ENCODE results near the gene TTLL11. TPM values are rescaled to one million over a fixed set of nuclear protein-coding genes. Genes with fewer than 3 reads are reported as not detected.
"Not testable (repeated sequence)": the region's sequence is repeated elsewhere in the genome, so short reads cannot be mapped to it uniquely, and the experiment has no call there.

Gene TTLL11
- total RNA-seq, 6 experiments from 2014 or later = 6.9 to 10.2 (median 8.3) TPM

DNA sequence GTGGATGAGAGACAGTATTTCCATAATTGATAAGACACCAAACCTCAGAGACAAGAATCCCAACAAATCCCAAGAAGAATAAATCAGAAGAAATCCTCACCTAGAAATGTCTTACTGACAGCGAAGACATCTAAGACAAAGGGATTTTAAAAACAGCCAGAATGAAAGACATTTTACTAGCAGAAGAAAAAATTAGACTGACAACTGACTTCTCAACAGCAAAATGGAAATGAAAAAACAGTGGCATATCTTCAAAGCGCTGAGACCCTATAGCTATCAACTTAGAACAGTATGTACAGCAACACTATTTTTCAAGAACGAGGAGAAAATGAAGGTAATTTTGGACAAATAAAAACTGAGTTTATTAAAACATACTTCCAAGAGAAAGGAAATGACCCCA is 16.3 kb downstream of the TTLL11 start:
- Mint-ChIP-seq H3K4me1 (ENCODE audit: low read depth) (peaks cover 26% of the 10 kb centered on the region), H3K27ac (no peak overlapping the region), H3K9me3 (peaks cover 21% of the 10 kb centered on the region; the same call in 1 of the 2 replicates), H3K27me3 (ENCODE audit: insufficient read depth) (no peaks in the 10 kb centered on the region), H3K36me3 (ENCODE audit: low read depth) (peaks cover 22% of the 10 kb centered on the region), H3K4me3 (no peak overlapping the region)
- no peak for DNase-seq
- TF ChIP-seq, protein P1, sequence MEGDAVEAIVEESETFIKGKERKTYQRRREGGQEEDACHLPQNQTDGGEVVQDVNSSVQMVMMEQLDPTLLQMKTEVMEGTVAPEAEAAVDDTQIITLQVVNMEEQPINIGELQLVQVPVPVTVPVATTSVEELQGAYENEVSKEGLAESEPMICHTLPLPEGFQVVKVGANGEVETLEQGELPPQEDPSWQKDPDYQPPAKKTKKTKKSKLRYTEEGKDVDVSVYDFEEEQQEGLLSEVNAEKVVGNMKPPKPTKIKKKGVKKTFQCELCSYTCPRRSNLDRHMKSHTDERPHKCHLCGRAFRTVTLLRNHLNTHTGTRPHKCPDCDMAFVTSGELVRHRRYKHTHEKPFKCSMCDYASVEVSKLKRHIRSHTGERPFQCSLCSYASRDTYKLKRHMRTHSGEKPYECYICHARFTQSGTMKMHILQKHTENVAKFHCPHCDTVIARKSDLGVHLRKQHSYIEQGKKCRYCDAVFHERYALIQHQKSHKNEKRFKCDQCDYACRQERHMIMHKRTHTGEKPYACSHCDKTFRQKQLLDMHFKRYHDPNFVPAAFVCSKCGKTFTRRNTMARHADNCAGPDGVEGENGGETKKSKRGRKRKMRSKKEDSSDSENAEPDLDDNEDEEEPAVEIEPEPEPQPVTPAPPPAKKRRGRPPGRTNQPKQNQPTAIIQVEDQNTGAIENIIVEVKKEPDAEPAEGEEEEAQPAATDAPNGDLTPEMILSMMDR (IDR thresholded peaks at IDR 0.05) = no peak

DNA sequence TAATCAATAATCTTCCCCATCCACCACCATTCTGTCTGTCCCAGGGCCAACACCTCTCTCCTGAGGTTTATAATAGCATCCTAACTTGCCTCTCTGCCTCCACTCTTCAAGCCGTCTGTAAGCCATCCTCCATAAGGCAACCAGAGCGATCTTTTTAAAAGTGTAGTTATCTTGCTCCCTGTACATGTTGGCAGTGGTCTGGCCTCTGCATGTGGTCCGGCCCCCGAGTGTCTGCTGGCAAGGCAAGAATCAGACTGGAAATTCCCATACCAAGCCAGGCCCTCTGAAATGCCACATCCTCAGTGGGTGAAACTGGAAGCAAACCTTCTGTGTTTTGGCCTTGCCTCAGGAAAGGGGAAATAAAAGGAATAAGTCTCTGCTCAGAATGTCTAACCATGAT is 17.0 kb downstream of the TTLL11 start:
- Mint-ChIP-seq H3K27ac (peak overlapping the region; percentile 48; the same call in 1 of the 2 replicates), H3K9me3 (peaks cover 21% of the 10 kb centered on the region; the same call in 1 of the 2 replicates), H3K36me3 (ENCODE audit: low read depth) (peaks cover 22% of the 10 kb centered on the region), H3K4me3 (peak overlapping the region; percentile 12; the same call in 1 of the 2 replicates), H3K4me1 (ENCODE audit: low read depth) (peaks cover 26% of the 10 kb centered on the region), H3K27me3 (ENCODE audit: insufficient read depth) (no peaks in the 10 kb centered on the region)
- DNase-seq = no peak
- TF ChIP-seq, protein P1 (IDR thresholded peaks at IDR 0.05) = no peak

DNA sequence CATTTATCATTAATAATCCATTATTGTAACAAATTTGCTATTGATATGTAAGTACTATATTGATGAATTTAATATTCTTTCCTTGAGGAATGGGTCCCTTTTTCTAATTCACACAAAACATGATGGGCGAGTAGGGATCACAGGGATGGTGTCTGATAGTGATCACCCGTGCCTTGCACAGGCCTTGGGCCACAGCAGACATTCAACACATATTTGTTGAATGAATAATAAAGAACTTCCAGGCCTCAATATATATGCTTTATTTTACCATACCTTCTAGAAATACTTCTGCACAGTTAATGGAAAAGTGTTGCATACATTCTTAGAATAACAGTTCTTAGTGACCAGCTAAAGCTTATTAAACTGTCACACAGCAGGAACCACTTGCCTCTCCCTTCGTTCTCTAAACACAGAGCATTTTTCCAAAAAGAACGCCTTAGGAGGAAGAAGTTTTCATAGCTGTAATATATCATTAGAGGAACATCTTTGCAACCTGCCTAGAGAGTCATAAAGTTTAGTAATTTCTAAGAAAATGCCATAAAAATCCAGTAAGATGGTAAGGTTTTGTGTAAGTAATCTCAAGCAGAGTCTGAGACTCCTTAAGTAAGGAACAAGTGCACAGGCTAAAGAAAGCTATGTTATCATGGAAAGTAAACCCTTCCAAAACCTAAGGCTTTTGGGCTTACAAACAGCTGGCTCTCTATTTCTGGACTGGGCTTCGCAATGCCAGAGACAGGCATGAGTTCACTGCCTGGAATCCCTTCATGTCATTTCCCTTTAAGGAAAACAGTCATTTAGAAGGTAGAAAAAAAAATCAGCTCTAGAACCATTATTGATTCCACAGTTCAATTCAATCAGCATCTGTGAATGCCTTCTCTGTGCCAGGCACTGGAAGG is 17.7 kb downstream of the TTLL11 start:
- peaks cover 22% of the 10 kb centered on the region for H3K36me3 Mint-ChIP-seq (ENCODE audit: low read depth)
- H3K27me3 Mint-ChIP-seq (ENCODE audit: insufficient read depth) = no peaks in the 10 kb centered on the region
- peaks cover 21% of the 10 kb centered on the region; the same call in 1 of the 2 replicates for H3K9me3 Mint-ChIP-seq
- TF ChIP-seq, protein P1 (IDR thresholded peaks at IDR 0.05) = no peak
- H3K27ac Mint-ChIP-seq = peak overlapping the region; percentile 48
- H3K4me1 Mint-ChIP-seq (ENCODE audit: low read depth) = peaks cover 26% of the 10 kb centered on the region
- H3K4me3 Mint-ChIP-seq = 0 out of 2 replicates have a peak overlapping the region, but pooled peaks have one; percentile 3
- DNase-seq = peak; percentile 18

DNA sequence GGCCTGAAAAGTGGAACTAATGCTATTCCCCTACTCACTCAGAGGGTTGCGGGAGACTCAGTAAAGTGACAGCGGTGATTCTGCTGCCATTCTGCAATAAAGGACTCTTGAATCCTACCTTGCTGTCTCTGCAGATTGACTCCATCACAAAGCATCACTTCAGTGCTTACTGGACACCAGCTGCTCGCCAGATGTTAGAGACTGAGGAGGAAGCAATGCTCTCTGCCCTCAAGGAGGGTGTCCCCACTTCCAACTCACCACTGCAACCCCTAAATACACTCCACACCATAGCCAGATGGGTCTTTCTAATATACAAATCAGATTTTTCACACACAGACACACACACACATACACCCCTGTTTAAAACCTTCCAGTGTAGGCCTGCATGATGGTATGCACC is 21.4 kb downstream of the TTLL11 start:
- H3K4me3 Mint-ChIP-seq = no peak overlapping the region
- H3K36me3 Mint-ChIP-seq (ENCODE audit: low read depth) = peaks cover 4% of the 10 kb centered on the region
- no peak for DNase-seq
- no peaks in the 10 kb centered on the region for H3K27me3 Mint-ChIP-seq (ENCODE audit: insufficient read depth)
- no peak overlapping the region for H3K27ac Mint-ChIP-seq
- TF ChIP-seq, protein P1 (IDR thresholded peaks at IDR 0.05) = no peak
- H3K4me1 Mint-ChIP-seq (ENCODE audit: low read depth) = peaks cover 25% of the 10 kb centered on the region
- H3K9me3 Mint-ChIP-seq = peaks cover 4% of the 10 kb centered on the region; the same call in 1 of the 2 replicates

DNA sequence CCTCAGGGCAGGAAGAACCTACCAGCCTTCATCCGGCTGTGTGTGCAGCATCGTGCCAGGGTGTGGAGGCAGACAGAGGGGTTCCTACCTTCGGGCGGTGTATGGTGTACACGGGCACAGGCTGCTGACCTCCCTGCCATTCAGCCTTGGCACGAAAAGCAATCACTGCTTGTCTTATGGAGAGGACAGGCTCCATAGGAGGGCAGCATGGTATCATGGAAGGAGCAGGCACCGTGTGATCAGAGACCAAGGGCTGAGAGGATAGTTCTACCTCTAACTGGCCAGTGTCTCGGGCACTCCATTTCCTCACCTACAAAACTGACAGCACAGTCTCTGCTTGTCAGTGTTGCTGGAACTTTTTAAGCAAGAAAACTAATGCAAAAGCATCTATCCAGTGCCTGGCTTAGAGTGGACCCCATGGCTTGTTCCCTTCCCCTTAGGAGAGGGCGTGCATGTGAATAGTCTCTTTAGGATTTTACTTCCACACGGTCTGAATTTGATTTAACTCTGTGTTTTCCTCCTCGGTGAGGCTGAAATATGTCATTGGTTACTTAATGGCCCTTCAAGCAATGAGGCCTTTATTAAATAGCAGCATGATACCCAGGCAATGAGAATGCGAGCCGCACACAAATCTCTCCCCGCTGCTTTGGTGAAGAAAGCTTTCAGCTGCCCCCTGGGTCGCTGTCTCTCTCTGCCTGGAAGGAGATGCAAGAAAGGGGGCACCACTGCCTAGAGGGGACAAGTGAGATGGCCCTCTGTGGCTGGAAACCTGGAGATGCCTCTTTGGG is 22.2 kb downstream of the TTLL11 start:
- DNase-seq = no peak
- H3K4me3 Mint-ChIP-seq = no peak overlapping the region
- no peaks in the 10 kb centered on the region for H3K27me3 Mint-ChIP-seq (ENCODE audit: insufficient read depth)
- H3K27ac Mint-ChIP-seq = no peak overlapping the region
- H3K36me3 Mint-ChIP-seq (ENCODE audit: low read depth) = no peaks in the 10 kb centered on the region
- TF ChIP-seq, protein P1 (IDR thresholded peaks at IDR 0.05) = no peak
- H3K4me1 Mint-ChIP-seq (ENCODE audit: low read depth) = peaks cover 17% of the 10 kb centered on the region
- H3K9me3 Mint-ChIP-seq = no peaks in the 10 kb centered on the region

DNA sequence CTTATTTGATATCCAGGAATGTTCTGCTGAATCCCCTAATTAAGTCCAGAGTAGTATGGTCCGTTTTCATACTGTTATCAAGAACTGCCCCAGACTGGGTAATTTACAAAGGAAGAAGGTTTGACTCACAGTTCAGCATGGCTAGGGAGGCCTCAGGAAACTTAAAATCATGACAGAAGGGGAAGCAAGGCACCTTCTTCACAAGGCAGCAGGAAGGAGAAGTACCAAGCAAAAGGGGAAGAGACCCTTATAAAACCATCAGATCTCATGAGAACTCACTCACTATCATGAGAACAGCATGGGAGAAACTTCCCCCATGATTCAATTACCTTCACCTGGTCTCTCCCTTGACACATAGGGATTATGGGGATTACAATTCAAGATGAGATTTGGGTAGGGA is 26.4 kb downstream of the TTLL11 start:
- not testable (repeated sequence) for H3K4me1 Mint-ChIP-seq (ENCODE audit: low read depth); H3K27ac Mint-ChIP-seq; H3K36me3 Mint-ChIP-seq (ENCODE audit: low read depth); H3K27me3 Mint-ChIP-seq (ENCODE audit: insufficient read depth); H3K9me3 Mint-ChIP-seq; H3K4me3 Mint-ChIP-seq; DNase-seq
